ENCODE results near the gene PEX26. TPM values are rescaled to one million over a fixed set of nuclear protein-coding genes. Genes with fewer than 3 reads are reported as not detected.

The PEX26 gene
- total RNA-seq, 6 experiments from 2014 or later, result 38.9 to 49.8 (median 43.5) TPM

GRCh38 chr22:18148293-18148965 is 70.6 kb downstream of the PEX26 start:
- no peaks in the 10 kb centered on the region for H3K36me3 Mint-ChIP-seq (ENCODE audit: low read depth)
- TF ChIP-seq CTCF (IDR thresholded peaks at IDR 0.05), result no peak
- no peaks in the 10 kb centered on the region; the same call in 1 of the 2 replicates for H3K27me3 Mint-ChIP-seq (ENCODE audit: insufficient read depth)
- no peak overlapping the region for H3K4me3 Mint-ChIP-seq
- no peak for DNase-seq
- H3K9me3 Mint-ChIP-seq, result no peaks in the 10 kb centered on the region
- H3K27ac Mint-ChIP-seq, result no peak overlapping the region
- peaks cover 12% of the 10 kb centered on the region for H3K4me1 Mint-ChIP-seq (ENCODE audit: low read depth)

GRCh38 chr22:18152519-18152918 is 74.7 kb downstream of the PEX26 start:
- TF ChIP-seq CTCF (IDR thresholded peaks at IDR 0.05), result no peak
- Mint-ChIP-seq H3K4me1 (ENCODE audit: low read depth) (peaks cover 29% of the 10 kb centered on the region), H3K27me3 (ENCODE audit: insufficient read depth) (no peaks in the 10 kb centered on the region; the same call in 1 of the 2 replicates), H3K4me3 (no peak overlapping the region), H3K9me3 (no peaks in the 10 kb centered on the region), H3K27ac (no peak overlapping the region), H3K36me3 (ENCODE audit: low read depth) (no peaks in the 10 kb centered on the region)
- no peak for DNase-seq

GRCh38 chr22:18154821-18155390 is 77.1 kb downstream of the PEX26 start:
- no peaks in the 10 kb centered on the region for H3K36me3 Mint-ChIP-seq (ENCODE audit: low read depth)
- no peak for TF ChIP-seq CTCF (IDR thresholded peaks at IDR 0.05)
- H3K4me1 Mint-ChIP-seq (ENCODE audit: low read depth), result peaks cover 38% of the 10 kb centered on the region
- no peaks in the 10 kb centered on the region for H3K9me3 Mint-ChIP-seq
- no peak for DNase-seq
- no peak overlapping the region for H3K4me3 Mint-ChIP-seq
- no peak overlapping the region for H3K27ac Mint-ChIP-seq
- no peaks in the 10 kb centered on the region; the same call in 1 of the 2 replicates for H3K27me3 Mint-ChIP-seq (ENCODE audit: insufficient read depth)

Other genes with a start within 250 kb of the PEX26 start
- gene MICAL3, start 53.4 kb upstream of the PEX26 start, total RNA-seq (2021; fragmentation: NEBNext Ultra II Directional; extraction: Animal tissue kit (Norgen Biotek cat#: 25700)), result 10 to 100 TPM; 38.6 to 44.1 (median 39.7) TPM
- under 1 TPM; 0.14 to 0.43 (median 0.29) TPM for gene TUBA8, start 32.8 kb downstream of the PEX26 start, total RNA-seq (2021; fragmentation: NEBNext Ultra II Directional; extraction: Animal tissue kit (Norgen Biotek cat#: 25700))
- 1 to 10 TPM; 1.6 to 2.9 (median 2.4) TPM for gene USP18, start 72.2 kb downstream of the PEX26 start, total RNA-seq (2021; fragmentation: NEBNext Ultra II Directional; extraction: Animal tissue kit (Norgen Biotek cat#: 25700))

Data from HFFc6 (cell line).